Lung (tissue), 12 donors: ENCODE results near the gene SELL. TPM values are rescaled to one million over a fixed set of nuclear protein-coding genes. Genes with fewer than 3 reads are reported as not detected.
"Not testable (repeated sequence)": the region's sequence is repeated elsewhere in the genome, so short reads cannot be mapped to it uniquely, and the experiment has no call there.

Experiments used
- ATAC-seq: fragments of 200-7000 bp; cut with Tn5 transposase; one replicate; pipeline ENCODE4 v1.9.1; 2020; ENCODE audit warnings: moderate number of reproducible peaks; ENCODE audit not compliant: insufficient read depth, low FRiP score
- DNase-seq, 3 donors: peaks; one replicate each; pipeline ENCODE4 v3.0.0-alpha.2; 2013 to 2017
- H3K27ac ChIP-seq, 2 donors: one replicate each; pipeline ENCODE4 v1.5.1; 2013; ENCODE audit warnings: mild to moderate bottlenecking in 2 of 2, moderate library complexity in 2 of 2, control low read depth in 1 of 2, inconsistent platforms in 1 of 2, low read depth in 1 of 2, low read length in 1 of 2
- H3K27me3 ChIP-seq, 3 donors: one replicate each; pipeline ENCODE4 v1.5.1; 2013; ENCODE audit warnings: low read length in 2 of 3; ENCODE audit not compliant: control insufficient read depth in 3 of 3, insufficient read depth in 3 of 3
- H3K36me3 ChIP-seq, 4 donors: one replicate each; pipeline ENCODE4 v1.5.1; 2013; ENCODE audit warnings: low read length in 4 of 4, mild to moderate bottlenecking in 1 of 4, moderate library complexity in 1 of 4; ENCODE audit not compliant: control insufficient read depth in 4 of 4, insufficient read depth in 4 of 4
- H3K4me1 ChIP-seq, 5 donors: one replicate each; pipeline ENCODE4 v1.5.1; 2013; ENCODE audit warnings: low read length in 5 of 5, mild to moderate bottlenecking in 2 of 5, moderate library complexity in 1 of 5; ENCODE audit not compliant: control insufficient read depth in 5 of 5, insufficient read depth in 5 of 5
- H3K4me3 ChIP-seq: one replicate; pipeline ENCODE4 v1.5.1; 2013; ENCODE audit warnings: mild to moderate bottlenecking, control low read depth, moderate library complexity
- H3K9ac ChIP-seq, 2 donors: one replicate each; pipeline ENCODE4 v1.5.1; 2013; ENCODE audit warnings: low read length in 2 of 2, control low read depth in 1 of 2; ENCODE audit not compliant: insufficient read depth in 1 of 2
- H3K9me3 ChIP-seq, 4 donors: one replicate each; pipeline ENCODE4 v1.5.1; 2013; ENCODE audit warnings: low read length in 3 of 4, mild to moderate bottlenecking in 1 of 4, moderate library complexity in 1 of 4; ENCODE audit not compliant: control insufficient read depth in 4 of 4, insufficient read depth in 3 of 4
- CTCF ChIP-seq: IDR thresholded peaks from 2 replicates; pipeline ENCODE4 v1.5.1; 2012; ENCODE audit warnings: mild to moderate bottlenecking; ENCODE audit errors: control extremely low read depth, extremely low read depth
- WGBS, 2 donors: extraction: QIAGEN DNeasy Blood & Tissue Kit; methylation state at CpG; one replicate each; pipeline ENCODE4 v1.1.7; 2013; 5-methylcytosine and 5-hydroxymethylcytosine counted together
- polyA plus RNA-seq, 2 donors: library from polyadenylated mRNA; stranded (reverse); fragments of 200-250 nt; gene quantifications; one replicate each; pipeline ENCODE4 v1.2.1, GENCODE V29; 2013
- total RNA-seq, 2 donors: library from RNA; depleted of rRNA in 1 of 2; stranded (reverse); fragments of >200 nt in 1 of 2; gene quantifications; one replicate each; pipeline ENCODE4 v1.2.1, GENCODE V29; 2014 to 2021
- donor health status: control.
- donor health status: control.
- donor health status: Bipolar disorder and iron deficiency.
- donor health status: healthy.
- donor health status: DM: yes; HTN: yes; CAD: no.

The SELL gene
- total and polyA plus RNA-seq, 4 donors = 3.6 to 143 (median 18.9) TPM

DNA sequence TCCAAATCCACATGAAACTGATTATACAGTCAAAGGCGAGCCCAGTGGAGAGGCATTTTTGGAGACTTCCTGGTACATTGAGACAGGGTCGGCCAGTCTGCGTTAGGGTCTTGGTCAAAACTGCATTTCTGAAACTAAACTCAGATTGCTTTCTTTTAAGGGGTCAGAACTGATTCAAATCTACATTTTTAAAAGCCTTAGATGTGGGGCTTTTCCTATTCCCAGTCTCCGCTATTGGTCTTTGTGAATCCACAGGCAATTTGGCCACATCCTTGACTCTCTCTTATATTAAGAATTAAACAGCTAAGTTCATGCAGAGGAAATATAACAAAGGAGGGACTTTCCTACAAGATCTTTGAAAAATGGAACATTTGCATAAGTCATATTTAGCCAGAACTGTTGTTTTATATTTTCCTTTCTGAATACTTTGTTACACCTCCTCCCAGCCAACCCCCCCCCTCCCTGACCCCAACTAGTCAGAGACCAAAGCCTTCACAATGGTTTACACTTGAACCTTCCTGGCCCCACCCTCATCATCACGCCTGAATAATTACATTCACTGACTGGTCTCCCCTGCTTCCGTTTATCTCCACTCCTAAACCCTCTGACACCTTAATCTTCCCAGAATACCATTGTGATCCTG lies 30.9 kb downstream of the SELL start:
- TF ChIP-seq CTCF = no peak
- Histone ChIP-seq H3K4me1 (no peaks in the 10 kb centered on the region), H3K9ac (no peak overlapping the region), H3K27ac (no peak overlapping the region), H3K27me3 (no peaks in the 10 kb centered on the region), H3K9me3 (no peaks in the 10 kb centered on the region), H3K4me3 (no peak overlapping the region), H3K36me3 (no peaks in the 10 kb centered on the region)
- 63 to 80% methylated on average over 6 of the region's 6 CpGs for WGBS, 2 donors
- ATAC-seq = no peak
- DNase-seq = no peak

DNA sequence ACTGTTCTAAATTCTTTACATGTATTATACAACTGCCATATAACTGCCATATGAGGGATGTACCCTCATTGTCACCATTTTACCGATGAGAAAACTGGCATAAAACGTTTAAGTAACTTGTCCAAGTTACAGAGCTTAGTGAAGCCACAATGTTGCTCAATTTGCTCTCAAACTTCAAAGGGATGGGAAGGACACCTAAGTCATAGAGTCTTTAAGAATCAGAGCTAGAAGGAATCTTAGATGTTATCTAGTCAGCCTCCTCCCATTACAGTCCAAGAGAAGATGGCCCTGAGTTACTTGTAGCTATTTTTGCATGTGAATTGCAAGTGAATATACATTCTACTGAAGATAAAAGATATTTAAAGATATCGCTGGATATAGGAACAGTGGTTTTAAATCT lies 31.7 kb downstream of the SELL start:
- Histone ChIP-seq H3K27ac (no peak overlapping the region), H3K9me3 (no peaks in the 10 kb centered on the region), H3K4me1 (no peaks in the 10 kb centered on the region), H3K4me3 (no peak overlapping the region), H3K9ac (no peak overlapping the region), H3K27me3 (no peaks in the 10 kb centered on the region), H3K36me3 (no peaks in the 10 kb centered on the region)
- ATAC-seq = no peak
- 64 to 78% methylated on average over 3 of the region's 3 CpGs for WGBS, 2 donors
- DNase-seq = no peak
- TF ChIP-seq CTCF = no peak

DNA sequence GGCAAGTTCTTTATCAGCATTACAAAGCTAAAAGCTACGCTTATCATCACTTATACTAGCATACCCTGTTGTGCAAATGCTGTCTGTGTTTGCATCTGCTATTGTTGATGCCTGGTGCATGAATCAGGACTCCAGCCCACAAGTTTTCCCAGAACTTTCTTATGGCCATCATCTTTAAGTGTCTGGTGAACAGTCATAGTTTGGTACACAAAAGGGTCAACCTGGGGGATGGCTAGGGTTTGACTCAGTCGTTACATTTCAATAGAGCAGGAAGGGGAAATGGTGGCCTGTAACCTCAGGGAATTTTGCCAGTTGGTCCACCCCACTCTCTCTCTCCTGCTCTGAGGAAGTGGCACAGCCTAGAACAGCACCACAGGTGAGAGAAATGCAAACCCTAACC lies 35.4 kb downstream of the SELL start:
- H3K36me3 ChIP-seq = no peaks in the 10 kb centered on the region
- H3K27me3 ChIP-seq = no peaks in the 10 kb centered on the region
- H3K4me3 ChIP-seq = no peak overlapping the region
- ATAC-seq (peak; percentile 53), DNase-seq (no peak)
- H3K4me1 ChIP-seq = no peaks in the 10 kb centered on the region
- WGBS, 2 donors = 12 to 19% methylated on average over 2 of the region's 2 CpGs
- no peaks in the 10 kb centered on the region for H3K9me3 ChIP-seq
- no peak overlapping the region for H3K9ac ChIP-seq
- no peak overlapping the region for H3K27ac ChIP-seq
- TF ChIP-seq CTCF = no peak

DNA sequence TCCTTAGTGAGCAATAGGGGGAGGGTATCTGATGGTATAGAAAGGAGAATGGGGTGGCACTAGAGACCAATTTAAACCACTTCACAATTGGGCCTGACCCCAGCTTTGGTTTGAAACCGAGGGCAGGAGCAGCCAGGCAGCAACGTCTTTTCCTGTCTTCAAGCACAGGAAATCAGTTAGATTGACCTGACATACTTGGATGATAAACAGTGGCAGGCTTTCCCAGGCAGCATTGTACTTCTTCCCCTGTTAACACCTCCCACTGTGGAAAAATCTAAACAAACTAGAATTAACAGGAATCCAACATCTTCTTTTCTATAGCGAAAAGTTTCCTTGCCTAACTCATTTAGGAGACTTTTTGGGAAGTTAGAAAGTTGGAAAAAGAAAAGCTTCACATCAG lies 40.6 kb downstream of the SELL start:
- TF ChIP-seq CTCF = no peak
- Histone ChIP-seq H3K4me1 (peaks cover 0 to 1% (median 0%) of the 10 kb centered on the region in 5 donors), H3K9me3 (no peaks in the 10 kb centered on the region), H3K27me3 (no peaks in the 10 kb centered on the region), H3K36me3 (no peaks in the 10 kb centered on the region), H3K27ac (no peak overlapping the region), H3K4me3 (no peak overlapping the region), H3K9ac (no peak overlapping the region)
- 13 to 28% methylated on average over 3 of the region's 3 CpGs for WGBS, 2 donors
- DNase-seq (peak in 1 of 3 donors; percentile 30), ATAC-seq (no peak)

DNA sequence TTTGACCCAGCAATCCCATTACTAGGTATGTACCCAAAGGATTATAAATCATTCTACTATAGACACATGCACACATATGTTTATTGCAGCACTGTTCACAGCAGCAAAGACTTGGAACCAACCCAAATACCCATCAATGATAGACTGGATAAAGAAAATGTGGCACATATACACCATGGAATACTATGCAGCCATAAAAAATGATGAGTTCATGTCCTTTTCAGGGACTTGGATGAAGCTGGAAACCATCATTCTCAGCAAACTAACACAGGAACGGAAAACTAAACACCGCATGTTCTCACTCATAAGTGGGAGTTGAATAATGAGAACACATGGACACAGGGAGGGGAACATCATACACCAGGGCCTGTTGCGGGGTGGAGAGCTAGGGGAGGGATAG lies 41.2 kb downstream of the SELL start:
- not testable (repeated sequence) for H3K27ac ChIP-seq, H3K36me3 ChIP-seq, H3K4me1 ChIP-seq, ATAC-seq, H3K27me3 ChIP-seq, H3K9ac ChIP-seq, H3K4me3 ChIP-seq, H3K9me3 ChIP-seq, DNase-seq
- WGBS, 2 donors = 92 to 97% methylated on average over 3 of the region's 3 CpGs
